Mesothelial cell of epicardium (in vitro differentiated cells): ENCODE data around the gene CTNNA3. TPM values are rescaled to one million over a fixed set of nuclear protein-coding genes. Genes with fewer than 3 reads are reported as not detected.

ENCODE experiments used
- DNase-seq, 2 experiments: peaks; one replicate each; pipeline ENCODE4 v3.0.0; 2021; ENCODE audit warnings: low spot score in 2 of 2; ENCODE audit not compliant: unreplicated experiment in 2 of 2
- H3K27ac Mint-ChIP-seq: 2 replicates; pipeline ENCODE4 v1.8.0; 2021; ENCODE audit warnings: mixed read lengths
- H3K27me3 Mint-ChIP-seq: 2 replicates; pipeline ENCODE4 v1.8.0; 2021; ENCODE audit warnings: low read depth, mixed read lengths
- H3K36me3 Mint-ChIP-seq: 2 replicates; pipeline ENCODE4 v1.8.0; 2021; ENCODE audit warnings: mixed read lengths
- H3K4me1 Mint-ChIP-seq: 2 replicates; pipeline ENCODE4 v1.8.0; 2021; ENCODE audit warnings: mixed read lengths
- H3K4me3 Mint-ChIP-seq: 2 replicates; pipeline ENCODE4 v1.8.0; 2021; ENCODE audit warnings: mild to moderate bottlenecking, moderate library complexity, mixed read lengths
- H3K9me3 Mint-ChIP-seq: 2 replicates; pipeline ENCODE4 v1.8.0; 2021; ENCODE audit warnings: mixed read lengths
- CTCF ChIP-seq: fragments of 200-600 bp; sonication (generic); IDR thresholded peaks from one replicate; pipeline ENCODE4 v1.5.0; 2021; ENCODE audit warnings: antibody characterized with exemption; ENCODE audit not compliant: unreplicated experiment
- total RNA-seq: library from RNA; stranded (reverse); gene quantifications from 3 replicates; pipeline ENCODE4 v1.2.1, GENCODE V29; 2021

Gene CTNNA3
- total RNA-seq, 1 donor from 2014 or later = 14.2 TPM

- no peak for DNase-seq
- H3K36me3 Mint-ChIP-seq = no peaks in the 10 kb centered on the region
- H3K27ac Mint-ChIP-seq = no peak overlapping the region
- no peak for TF ChIP-seq CTCF
- no peaks in the 10 kb centered on the region for H3K9me3 Mint-ChIP-seq
- no peak overlapping the region for H3K4me3 Mint-ChIP-seq
- peaks cover 2% of the 10 kb centered on the region for H3K27me3 Mint-ChIP-seq
- peaks cover 33% of the 10 kb centered on the region for H3K4me1 Mint-ChIP-seq
Measured at GRCh38 chr10:67519434-67519833, 176.6 kb downstream of the CTNNA3 start.

- Mint-ChIP-seq H3K4me1 (peaks cover 33% of the 10 kb centered on the region), H3K36me3 (no peaks in the 10 kb centered on the region), H3K4me3 (no peak overlapping the region), H3K27ac (peak overlapping the region; percentile 53), H3K27me3 (peaks cover 2% of the 10 kb centered on the region), H3K9me3 (no peaks in the 10 kb centered on the region)
- no peak for DNase-seq
- no peak for TF ChIP-seq CTCF
Measured at GRCh38 chr10:67518756-67519155, 177.2 kb downstream of the CTNNA3 start.

GRCh38 chr10:67518043-67518442, 178.0 kb downstream of the CTNNA3 start:
- H3K9me3 Mint-ChIP-seq = no peaks in the 10 kb centered on the region
- H3K36me3 Mint-ChIP-seq = no peaks in the 10 kb centered on the region
- H3K4me1 Mint-ChIP-seq = peaks cover 33% of the 10 kb centered on the region
- no peak for TF ChIP-seq CTCF
- H3K27ac Mint-ChIP-seq = no peak overlapping the region
- DNase-seq = no peak
- no peak overlapping the region for H3K4me3 Mint-ChIP-seq
- H3K27me3 Mint-ChIP-seq = peaks cover 2% of the 10 kb centered on the region

- TF ChIP-seq CTCF = no peak
- Mint-ChIP-seq H3K27ac (no peak overlapping the region), H3K36me3 (peaks cover 3% of the 10 kb centered on the region), H3K4me3 (no peak overlapping the region), H3K27me3 (no peaks in the 10 kb centered on the region), H3K9me3 (peaks cover 14% of the 10 kb centered on the region), H3K4me1 (peaks cover 14% of the 10 kb centered on the region)
- no peak for DNase-seq
Measured at GRCh38 chr10:67506757-67507091, 189.3 kb downstream of the CTNNA3 start.

- Mint-ChIP-seq H3K27ac (no peak overlapping the region), H3K4me1 (peaks cover 14% of the 10 kb centered on the region), H3K4me3 (no peak overlapping the region), H3K36me3 (peaks cover 5% of the 10 kb centered on the region), H3K27me3 (peaks cover 1% of the 10 kb centered on the region), H3K9me3 (peaks cover 20% of the 10 kb centered on the region)
- TF ChIP-seq CTCF = no peak
- no peak for DNase-seq
Measured at GRCh38 chr10:67506083-67506756, 189.8 kb downstream of the CTNNA3 start.
